Measurements from ENCODE around the gene FLNC.

FLNC gene

GRCh38 chr7:128805225-128805624 lies 25.0 kb upstream of the FLNC start:
- no peak for DNase-seq

GRCh38 chr7:128807191-128807590 lies 23.0 kb upstream of the FLNC start:
- DNase-seq: no peak

GRCh38 chr7:128809363-128809762 lies 20.8 kb upstream of the FLNC start:
- no peak for DNase-seq

- no peak for DNase-seq
These were observed 19.7 kb upstream of the FLNC start for GRCh38 chr7:128810473-128810872.

GRCh38 chr7:128810997-128811396 lies 19.2 kb upstream of the FLNC start:
- DNase-seq: no peak

GRCh38 chr7:128811631-128812430 lies 18.4 kb upstream of the FLNC start:
- no peak for DNase-seq

- no peak for DNase-seq
These were observed 17.6 kb upstream of the FLNC start for GRCh38 chr7:128812514-128813168.

GRCh38 chr7:128814499-128814898 lies 15.7 kb upstream of the FLNC start:
- no peak for DNase-seq

GRCh38 chr7:128815289-128815942 lies 14.8 kb upstream of the FLNC start:
- DNase-seq: no peak

GRCh38 chr7:128818694-128819093 lies 11.5 kb upstream of the FLNC start:
- no peak for DNase-seq

GRCh38 chr7:128821724-128822123 lies 8.5 kb upstream of the FLNC start:
- no peak for DNase-seq

GRCh38 chr7:128826512-128826911 lies 3.7 kb upstream of the FLNC start:
- no peak for DNase-seq

- DNase-seq: no peak
These were observed 3.3 kb upstream of the FLNC start for GRCh38 chr7:128826916-128827247.

GRCh38 chr7:128827248-128827958 lies 2.8 kb upstream of the FLNC start:
- peak; percentile 68 for DNase-seq

GRCh38 chr7:128827971-128828711 lies 2.1 kb upstream of the FLNC start:
- DNase-seq: no peak

GRCh38 chr7:128829391-128830166 lies 627 bp upstream of the FLNC start:
- DNase-seq: no peak

- DNase-seq: no peak
These were observed 1.2 kb downstream of the FLNC start for GRCh38 chr7:128831178-128831993.

GRCh38 chr7:128831994-128832879 lies 2.0 kb downstream of the FLNC start:
- DNase-seq: no peak

- DNase-seq: no peak
These were observed 2.6 kb downstream of the FLNC start for GRCh38 chr7:128832880-128833147.

Measured in GOT3 (cell line).